Endothelial cell of umbilical vein (primary cell): ENCODE measurements around the gene PERM1.
A peak's percentile ranks its signal among the peaks of the same experiment; 100 is the strongest.

Source experiments
- EZH2 ChIP-seq: IDR thresholded peaks from 2 replicates; pipeline ENCODE4 v1.6.1; 2012; ENCODE audit warnings: borderline replicate concordance, low read depth, mild to moderate bottlenecking, moderate library complexity, low read length, inconsistent platforms; ENCODE audit not compliant: severe bottlenecking
- JUN ChIP-seq: IDR thresholded peaks from 2 replicates; pipeline ENCODE4 v1.6.1; 2011; ENCODE audit warnings: borderline replicate concordance, low read depth; ENCODE audit not compliant: insufficient read length, insufficient read depth
- POLR2A ChIP-seq: IDR thresholded peaks from 2 replicates; pipeline ENCODE4 v1.6.1; 2012; ENCODE audit warnings: low read depth, mild to moderate bottlenecking, control low read depth, low read length
- POLR2AphosphoS5 ChIP-seq: IDR thresholded peaks from 2 replicates; pipeline ENCODE4 v1.6.1; 2012; ENCODE audit warnings: low read depth, mild to moderate bottlenecking, control low read depth, low read length, moderate library complexity; ENCODE audit not compliant: insufficient read depth
- TF ChIP-seq, protein P1 (sequence below), 2 donors: IDR thresholded peaks; 1 replicate in 1 of 2; 2 replicates in 1 of 2; pipeline ENCODE4 v1.5.1; 2011; ENCODE audit warnings: low read length in 2 of 2, mild to moderate bottlenecking in 2 of 2, moderate library complexity in 2 of 2, control low read depth in 1 of 2, inconsistent platforms in 1 of 2, low read depth in 1 of 2; ENCODE audit not compliant: insufficient read depth in 1 of 2; ENCODE audit errors: extremely low read depth in 1 of 2

GRCh38 chr1:942864-943533 is 38.9 kb downstream of the PERM1 start:
- no peak for TF ChIP-seq EZH2
- TF ChIP-seq POLR2AphosphoS5: no peak
- TF ChIP-seq, protein P1, sequence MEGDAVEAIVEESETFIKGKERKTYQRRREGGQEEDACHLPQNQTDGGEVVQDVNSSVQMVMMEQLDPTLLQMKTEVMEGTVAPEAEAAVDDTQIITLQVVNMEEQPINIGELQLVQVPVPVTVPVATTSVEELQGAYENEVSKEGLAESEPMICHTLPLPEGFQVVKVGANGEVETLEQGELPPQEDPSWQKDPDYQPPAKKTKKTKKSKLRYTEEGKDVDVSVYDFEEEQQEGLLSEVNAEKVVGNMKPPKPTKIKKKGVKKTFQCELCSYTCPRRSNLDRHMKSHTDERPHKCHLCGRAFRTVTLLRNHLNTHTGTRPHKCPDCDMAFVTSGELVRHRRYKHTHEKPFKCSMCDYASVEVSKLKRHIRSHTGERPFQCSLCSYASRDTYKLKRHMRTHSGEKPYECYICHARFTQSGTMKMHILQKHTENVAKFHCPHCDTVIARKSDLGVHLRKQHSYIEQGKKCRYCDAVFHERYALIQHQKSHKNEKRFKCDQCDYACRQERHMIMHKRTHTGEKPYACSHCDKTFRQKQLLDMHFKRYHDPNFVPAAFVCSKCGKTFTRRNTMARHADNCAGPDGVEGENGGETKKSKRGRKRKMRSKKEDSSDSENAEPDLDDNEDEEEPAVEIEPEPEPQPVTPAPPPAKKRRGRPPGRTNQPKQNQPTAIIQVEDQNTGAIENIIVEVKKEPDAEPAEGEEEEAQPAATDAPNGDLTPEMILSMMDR (IDR thresholded peaks at IDR 0.05; ENCODE audit: extremely low read depth in 1 of 2, insufficient read depth in 1 of 2, low read depth in 1 of 2, low read length in 2 of 2): no peak
- peak; percentile 26 for TF ChIP-seq POLR2A
- no peak for TF ChIP-seq JUN
